Stromal cell of bone marrow (primary cell): ENCODE measurements around the gene TPRG1.

ENCODE experiments used
- DNase-seq: peaks from one replicate; pipeline ENCODE4 v3.0.0-alpha.2; 2012; ENCODE audit warnings: low read depth

Gene TPRG1, protein sequence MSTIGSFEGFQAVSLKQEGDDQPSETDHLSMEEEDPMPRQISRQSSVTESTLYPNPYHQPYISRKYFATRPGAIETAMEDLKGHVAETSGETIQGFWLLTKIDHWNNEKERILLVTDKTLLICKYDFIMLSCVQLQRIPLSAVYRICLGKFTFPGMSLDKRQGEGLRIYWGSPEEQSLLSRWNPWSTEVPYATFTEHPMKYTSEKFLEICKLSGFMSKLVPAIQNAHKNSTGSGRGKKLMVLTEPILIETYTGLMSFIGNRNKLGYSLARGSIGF

DNA sequence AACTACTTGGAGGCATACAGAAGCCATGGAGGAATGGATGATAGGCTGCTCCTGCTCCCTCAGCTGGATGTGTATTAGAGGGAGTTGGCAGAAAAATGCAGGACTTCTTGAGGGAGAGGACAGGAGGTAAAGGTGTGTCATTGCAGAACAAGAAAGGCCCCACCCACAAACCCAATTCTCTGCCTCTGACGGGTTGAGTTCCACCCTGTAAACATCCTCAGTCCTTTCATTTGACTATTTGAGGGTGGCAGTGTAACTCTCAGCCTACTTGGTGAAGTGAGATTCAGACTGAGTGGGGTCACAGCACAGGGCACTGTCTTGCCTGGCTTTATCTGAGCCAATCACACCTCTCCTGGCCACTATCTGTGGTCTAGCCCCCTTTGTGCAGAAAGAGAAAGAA lies at the start of gene TPRG1:
TSS of gene TPRG1 (plus strand) at position 265 of the 400 bp plus-strand sequence. CDS start 35,414 bp downstream, outside the sequence.
- DNase-seq = no peak

DNA sequence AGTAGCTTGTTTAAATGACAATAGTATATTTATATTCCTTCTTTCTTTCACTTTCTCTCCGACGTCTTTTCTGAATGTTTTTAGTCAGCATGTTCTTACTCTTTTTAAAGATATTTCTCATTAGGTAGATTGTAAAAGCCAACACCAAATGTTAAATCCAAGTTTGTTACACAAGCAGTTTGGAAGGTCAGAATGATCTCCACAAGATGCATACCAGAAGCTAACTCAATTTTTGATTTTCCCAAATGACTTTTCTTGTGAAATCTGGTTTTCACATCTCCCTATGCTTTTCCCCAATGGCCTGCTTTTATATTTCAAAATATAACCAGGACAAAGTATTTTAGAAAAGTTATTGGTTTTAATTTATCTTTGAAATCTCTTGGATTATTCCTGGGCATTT lies 49.7 kb upstream of the TPRG1 start:
- no peak for DNase-seq

GRCh38 chr3:189122526-189123205 lies 49.1 kb upstream of the TPRG1 start:
- no peak for DNase-seq

- no peak for DNase-seq
These were observed 48.0 kb upstream of the TPRG1 start for GRCh38 chr3:189123595-189124387.

DNA sequence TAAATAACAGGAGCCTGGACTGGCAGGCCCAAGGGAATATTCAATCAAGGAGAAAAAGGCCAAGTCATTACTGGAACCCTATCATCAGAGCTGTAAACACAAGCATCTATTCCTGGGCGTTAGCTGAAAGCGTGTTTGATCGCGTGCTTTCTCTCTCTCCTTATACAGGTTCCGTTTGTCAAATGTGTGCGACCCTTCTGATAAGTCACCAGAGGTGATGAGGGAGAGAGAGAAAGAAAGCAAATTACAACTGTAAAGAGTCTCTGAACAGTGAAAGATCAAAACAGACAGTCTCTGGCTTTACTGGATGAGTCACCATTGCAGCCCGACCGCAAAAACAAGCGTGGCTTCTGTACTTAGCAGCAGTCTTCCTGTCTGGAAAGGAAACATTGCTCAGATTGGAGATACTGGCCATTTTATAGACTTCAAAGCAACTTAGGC lies 39.5 kb upstream of the TPRG1 start:
- DNase-seq = peak; percentile 67

DNA sequence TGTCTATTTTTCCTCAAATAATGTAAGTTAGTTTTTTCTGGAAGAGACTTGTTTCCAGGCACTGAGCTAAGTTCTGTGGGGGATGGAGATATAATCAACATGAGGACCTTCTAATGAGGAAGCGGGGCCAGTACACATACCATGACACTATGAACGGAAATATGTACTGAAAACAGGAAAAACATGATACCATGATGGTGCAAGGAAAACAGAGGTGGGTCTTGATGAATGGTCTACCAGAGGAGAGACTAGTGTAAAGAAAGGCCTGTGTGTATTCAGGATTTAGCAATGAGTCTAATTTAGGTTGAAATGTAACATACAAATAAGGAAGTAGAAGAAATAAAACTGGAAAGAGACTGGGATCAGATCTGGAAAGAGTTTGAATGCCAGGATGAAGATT lies 38.9 kb upstream of the TPRG1 start:
- no peak for DNase-seq

DNA sequence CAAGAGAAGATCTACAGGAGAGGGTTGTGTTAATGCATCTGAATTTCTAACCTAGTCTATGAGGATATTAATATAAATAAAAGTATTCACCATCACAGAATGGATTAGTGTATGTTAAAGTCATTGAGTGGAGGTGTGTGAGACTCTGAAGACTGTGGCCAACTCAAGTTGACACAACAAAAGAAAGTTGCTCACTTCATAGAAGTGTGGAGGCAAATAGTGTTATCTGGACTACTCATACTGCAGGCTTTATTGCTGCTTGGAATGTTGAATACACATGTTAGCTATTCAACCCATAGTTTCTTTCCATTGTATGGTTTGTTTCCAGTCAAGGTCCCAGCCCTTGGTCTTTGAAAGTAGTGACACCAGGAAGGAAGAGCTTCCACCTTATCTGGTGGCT lies 38.0 kb upstream of the TPRG1 start:
- no peak for DNase-seq

GRCh38 chr3:189137416-189137815 lies 34.4 kb upstream of the TPRG1 start:
- DNase-seq = no peak

- no peak for DNase-seq
These were observed 32.7 kb upstream of the TPRG1 start for GRCh38 chr3:189138901-189139610.

- no peak for DNase-seq
These were observed 32.2 kb upstream of the TPRG1 start for GRCh38 chr3:189139611-189139940.

GRCh38 chr3:189142527-189142926 lies 29.2 kb upstream of the TPRG1 start:
- DNase-seq = no peak

DNA sequence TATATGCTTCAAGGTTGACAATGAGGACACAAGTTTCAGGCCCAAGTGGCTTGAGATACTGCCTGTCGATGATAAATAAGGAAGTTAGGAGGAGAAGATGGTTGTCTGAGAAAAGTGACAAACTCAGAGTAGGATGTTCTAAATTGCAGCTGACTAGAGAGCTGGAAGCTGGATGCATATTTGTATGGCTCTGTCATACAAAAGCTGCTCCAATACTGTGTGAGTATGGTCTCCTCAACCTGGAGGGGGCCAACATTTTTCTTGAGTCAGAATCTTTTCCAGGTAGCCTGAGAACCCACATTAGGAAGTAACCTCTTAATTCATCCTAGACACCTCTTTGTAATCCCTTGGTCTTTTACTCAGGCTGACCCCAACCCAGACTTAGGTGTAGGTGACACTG lies 28.4 kb upstream of the TPRG1 start:
- no peak for DNase-seq

DNA sequence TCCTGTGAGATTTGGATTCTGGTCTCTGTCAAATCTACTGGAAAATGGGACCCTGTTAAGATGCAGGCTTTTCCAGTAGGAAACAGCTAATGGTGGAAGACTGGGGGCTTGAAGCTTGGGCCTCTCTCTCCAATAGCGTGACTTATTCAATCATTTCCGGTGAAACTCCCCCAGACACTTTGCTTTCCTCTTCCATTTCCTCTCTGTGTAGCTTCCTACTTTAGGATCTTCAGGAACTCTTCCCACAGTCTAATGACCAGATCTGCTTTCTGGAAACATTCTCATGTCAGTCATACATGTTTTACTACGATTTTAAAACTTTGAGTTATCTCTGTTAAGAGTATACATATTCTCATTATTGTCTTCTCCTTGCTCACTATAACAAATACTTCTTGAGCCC lies 28.0 kb upstream of the TPRG1 start:
- no peak for DNase-seq

DNA sequence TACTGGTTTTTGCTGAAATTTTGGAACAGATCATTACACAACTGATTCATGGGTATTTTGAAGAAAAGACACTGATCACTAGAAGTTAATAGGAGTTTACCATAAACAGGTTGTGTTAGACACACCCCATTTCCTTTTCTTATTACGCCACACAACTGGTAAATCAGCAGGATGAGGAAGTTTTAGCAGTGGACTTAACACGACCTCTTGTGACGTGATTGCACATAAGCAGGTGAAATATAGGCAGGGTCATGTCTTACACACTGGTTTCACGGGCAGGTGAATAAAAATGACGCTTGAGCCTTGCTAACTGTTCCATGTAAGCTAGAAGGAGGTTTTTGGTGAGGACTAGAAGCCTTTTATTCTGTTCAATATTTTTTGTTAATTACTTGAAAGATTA lies 27.1 kb upstream of the TPRG1 start:
- no peak for DNase-seq

GRCh38 chr3:189146848-189147247 lies 24.9 kb upstream of the TPRG1 start:
- no peak for DNase-seq

DNA sequence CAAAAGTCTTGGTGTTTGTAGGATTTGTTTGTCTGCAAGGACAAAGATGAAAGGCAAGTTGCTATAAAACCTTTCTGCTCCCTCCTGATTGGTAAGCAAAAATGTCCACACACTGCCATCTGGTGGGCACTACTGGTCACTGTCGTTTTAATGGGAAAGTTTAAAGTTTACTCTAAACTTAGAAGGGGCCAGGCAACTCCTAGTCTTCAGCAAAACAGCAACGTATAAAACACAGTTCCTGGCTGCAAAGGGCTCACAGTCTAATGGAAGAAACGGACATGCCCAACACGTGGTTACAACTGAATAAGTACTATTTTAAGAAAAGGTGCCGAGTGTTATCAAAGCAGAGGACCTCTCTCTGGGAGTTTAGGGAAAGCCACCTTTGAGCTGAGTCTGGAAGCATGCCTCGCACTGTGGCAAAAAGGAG lies 23.7 kb upstream of the TPRG1 start:
- DNase-seq = peak; percentile 43

GRCh38 chr3:189149203-189149602 lies 22.6 kb upstream of the TPRG1 start:
- DNase-seq = no peak

DNA sequence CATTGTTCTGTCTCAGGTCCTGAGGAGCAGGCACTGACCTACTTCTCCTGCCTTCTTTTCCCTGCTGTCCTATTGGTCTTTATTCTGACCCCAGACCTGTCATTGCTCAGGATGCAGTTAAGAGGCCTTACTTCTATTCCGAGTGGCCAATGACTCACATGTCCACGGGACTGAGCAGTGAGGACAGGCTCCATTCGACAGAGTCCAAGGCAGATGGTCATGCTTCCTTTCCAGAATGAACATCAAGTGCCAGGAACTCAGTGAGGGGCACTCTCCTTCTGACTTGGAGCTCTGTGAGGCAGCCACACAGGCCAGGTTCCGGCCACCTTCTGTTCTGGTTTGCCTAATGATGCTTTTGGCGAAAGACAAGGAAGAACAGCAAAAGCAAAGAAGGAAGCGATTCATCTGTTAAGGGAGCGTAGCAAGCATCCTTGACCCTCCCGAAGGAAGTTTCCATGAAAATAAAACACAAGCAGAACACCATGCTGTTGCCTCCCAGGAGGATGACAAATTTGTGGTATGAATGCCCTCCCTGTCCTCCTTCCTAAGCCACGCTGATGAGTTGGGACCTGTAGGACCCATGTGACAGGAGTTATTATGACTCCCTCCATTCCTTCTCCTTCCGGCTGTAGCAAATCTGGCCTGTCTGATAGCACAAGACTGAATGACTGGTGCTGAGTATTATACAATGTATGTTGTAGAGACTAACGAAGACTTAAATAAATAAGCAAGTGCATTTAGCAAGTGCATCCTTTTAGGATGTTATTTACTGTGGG lies 14.4 kb upstream of the TPRG1 start:
- no peak for DNase-seq

DNA sequence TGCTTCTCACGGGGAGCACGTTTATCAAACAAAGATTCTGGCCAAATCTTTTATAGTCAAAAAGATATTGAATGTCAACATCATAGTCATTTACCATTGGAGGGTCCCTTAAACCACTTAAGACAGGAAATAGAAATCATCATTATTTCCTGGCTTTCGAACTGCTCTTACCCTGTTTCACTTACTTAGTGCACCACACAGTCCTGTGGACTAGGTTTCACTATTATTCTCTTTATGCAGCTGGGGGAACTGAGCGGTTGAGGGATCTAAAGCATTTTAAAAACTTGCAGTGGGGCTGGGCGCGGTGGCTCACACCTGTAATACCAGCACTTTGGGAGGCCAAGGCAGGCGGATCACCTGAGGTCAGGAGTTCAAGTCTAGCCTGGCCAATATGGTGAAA lies 13.7 kb upstream of the TPRG1 start:
- no peak for DNase-seq

DNA sequence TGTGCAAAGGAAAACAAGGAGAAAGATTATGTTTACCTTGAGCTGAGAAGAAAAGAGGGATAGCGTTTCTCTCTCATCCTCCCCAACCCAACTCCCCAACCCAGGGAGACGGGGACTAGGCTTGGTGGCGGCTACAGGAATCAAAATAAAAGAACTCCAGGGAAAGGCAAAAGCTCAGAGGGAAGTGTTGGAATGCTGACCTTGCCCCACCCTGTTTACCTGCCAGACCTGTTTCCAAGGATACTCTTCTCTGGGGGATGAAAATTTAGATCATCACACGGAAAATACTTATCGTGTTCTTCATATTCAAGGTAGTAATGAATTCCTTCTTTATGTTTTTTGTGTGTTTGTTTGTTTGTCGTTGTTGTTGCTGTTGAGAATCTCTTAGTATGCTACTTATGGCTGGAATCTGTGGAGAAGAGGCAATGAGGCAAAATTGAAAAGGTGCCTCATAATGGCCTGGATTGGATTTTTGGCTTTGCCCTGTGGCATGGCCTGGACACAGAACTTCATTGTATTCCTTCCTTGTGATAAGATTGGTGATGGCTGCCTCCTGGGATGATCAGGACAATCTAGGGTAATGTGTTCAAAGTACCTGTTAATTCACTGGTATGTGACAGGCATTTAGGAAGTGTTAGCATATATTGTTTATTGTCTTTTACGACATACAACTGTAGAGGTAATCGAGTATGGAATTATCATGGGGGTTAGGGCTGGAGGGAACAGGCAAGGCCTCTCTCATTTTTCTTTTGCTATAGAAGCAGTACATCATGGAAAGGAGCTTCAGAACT lies 11.1 kb upstream of the TPRG1 start:
- no peak for DNase-seq

DNA sequence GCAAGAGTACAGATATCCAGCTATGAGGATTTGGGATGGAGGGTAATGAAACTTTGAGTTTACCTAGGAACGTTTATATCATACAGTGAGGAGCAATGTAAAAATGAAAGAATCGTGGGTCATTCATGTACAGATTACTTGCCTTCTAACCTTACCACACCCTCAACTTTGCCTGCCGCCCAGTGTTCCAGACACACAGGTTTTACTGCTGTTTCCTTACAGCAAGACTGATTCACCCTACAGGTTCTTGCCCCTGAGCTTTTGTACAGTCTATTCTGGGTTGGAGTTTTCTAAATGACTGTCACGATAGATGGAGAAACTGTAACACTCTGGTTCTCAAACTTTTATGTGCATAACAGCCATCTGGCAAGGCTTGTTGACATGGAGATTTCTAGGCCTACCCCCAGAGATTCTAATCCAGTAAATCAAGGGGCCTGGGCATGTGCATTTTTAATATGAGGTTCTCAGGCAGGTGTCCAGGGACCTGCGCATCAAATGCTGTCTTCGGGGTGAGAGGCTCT lies 6.6 kb upstream of the TPRG1 start:
- no peak for DNase-seq
